ENCODE measurements around the gene RAD23A. TPM values are rescaled to one million over a fixed set of nuclear protein-coding genes. Genes with fewer than 3 reads are reported as not detected.

RAD23A gene
- total and polyA plus RNA-seq, 7 donors: 403 to 801 (median 567) TPM

DNA sequence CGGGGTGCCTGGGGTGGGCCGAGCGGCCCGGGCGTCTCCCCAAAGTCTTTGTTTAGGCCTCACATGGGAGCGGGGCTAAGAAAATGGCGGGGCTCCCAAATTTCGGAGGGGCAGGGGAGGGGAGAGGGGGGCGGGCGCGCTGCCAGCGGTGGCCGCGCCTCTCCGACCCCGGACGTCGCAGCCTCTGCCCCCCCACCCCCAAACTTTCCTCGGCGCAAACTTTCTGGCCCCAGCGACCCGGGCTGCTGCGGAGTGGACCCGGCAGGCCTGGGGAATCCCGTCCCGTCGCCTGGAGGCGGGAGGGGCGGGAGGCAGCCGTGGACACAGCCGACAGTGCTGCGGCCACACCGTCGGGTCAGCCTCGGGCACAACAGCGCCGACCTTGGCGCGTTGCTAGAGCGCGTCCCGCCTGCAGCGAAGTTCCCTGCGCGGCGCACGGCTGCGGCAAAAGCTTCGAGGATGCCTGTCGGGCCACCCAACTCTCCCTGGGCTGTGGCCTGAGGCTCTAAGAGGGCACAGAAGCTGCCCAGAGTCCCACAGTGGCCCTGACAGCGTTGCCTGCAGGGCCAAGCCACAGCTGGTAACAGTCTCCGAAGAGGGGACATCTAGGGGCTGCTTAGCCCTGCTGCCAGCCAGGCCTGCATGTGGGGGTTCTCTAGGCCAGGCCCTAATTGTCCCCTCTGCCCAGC lies 50.9 kb downstream of the RAD23A start:
- TF ChIP-seq, protein P1, sequence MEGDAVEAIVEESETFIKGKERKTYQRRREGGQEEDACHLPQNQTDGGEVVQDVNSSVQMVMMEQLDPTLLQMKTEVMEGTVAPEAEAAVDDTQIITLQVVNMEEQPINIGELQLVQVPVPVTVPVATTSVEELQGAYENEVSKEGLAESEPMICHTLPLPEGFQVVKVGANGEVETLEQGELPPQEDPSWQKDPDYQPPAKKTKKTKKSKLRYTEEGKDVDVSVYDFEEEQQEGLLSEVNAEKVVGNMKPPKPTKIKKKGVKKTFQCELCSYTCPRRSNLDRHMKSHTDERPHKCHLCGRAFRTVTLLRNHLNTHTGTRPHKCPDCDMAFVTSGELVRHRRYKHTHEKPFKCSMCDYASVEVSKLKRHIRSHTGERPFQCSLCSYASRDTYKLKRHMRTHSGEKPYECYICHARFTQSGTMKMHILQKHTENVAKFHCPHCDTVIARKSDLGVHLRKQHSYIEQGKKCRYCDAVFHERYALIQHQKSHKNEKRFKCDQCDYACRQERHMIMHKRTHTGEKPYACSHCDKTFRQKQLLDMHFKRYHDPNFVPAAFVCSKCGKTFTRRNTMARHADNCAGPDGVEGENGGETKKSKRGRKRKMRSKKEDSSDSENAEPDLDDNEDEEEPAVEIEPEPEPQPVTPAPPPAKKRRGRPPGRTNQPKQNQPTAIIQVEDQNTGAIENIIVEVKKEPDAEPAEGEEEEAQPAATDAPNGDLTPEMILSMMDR (IDR thresholded peaks at IDR 0.05): no peak
- Histone ChIP-seq H3K4me1 (peaks cover 44% of the 10 kb centered on the region), H3K36me3 (ENCODE audit: insufficient read depth in 1 of 2, low read depth in 1 of 2) (peaks cover 0 to 5% of the 10 kb centered on the region in 2 donors), H3K4me3 (peak overlapping the region; percentile 95), H3K9me3 (no peaks in the 10 kb centered on the region), H3K27me3 (ENCODE audit: insufficient read depth in 3 of 3, low read length in 2 of 3) (no peaks in the 10 kb centered on the region), H3K27ac (peak overlapping the region; percentile 99)
- ATAC-seq (peak; percentile 59 to 71 (median 68)), DNase-seq (peak in 1 of 2 donors; percentile 83)
- WGBS, 3 donors: 1 to 7% (median 3%) methylated on average over 38 to 52 of the region's 52 CpGs
- intact Hi-C loops (cut with DNase I): loop anchor here in 1 of 2 donors (2.0 to 5.0 kb wide), 2 partner anchors 22 to 36 kb away; no protein-coding TSS in a partner anchor

DNA sequence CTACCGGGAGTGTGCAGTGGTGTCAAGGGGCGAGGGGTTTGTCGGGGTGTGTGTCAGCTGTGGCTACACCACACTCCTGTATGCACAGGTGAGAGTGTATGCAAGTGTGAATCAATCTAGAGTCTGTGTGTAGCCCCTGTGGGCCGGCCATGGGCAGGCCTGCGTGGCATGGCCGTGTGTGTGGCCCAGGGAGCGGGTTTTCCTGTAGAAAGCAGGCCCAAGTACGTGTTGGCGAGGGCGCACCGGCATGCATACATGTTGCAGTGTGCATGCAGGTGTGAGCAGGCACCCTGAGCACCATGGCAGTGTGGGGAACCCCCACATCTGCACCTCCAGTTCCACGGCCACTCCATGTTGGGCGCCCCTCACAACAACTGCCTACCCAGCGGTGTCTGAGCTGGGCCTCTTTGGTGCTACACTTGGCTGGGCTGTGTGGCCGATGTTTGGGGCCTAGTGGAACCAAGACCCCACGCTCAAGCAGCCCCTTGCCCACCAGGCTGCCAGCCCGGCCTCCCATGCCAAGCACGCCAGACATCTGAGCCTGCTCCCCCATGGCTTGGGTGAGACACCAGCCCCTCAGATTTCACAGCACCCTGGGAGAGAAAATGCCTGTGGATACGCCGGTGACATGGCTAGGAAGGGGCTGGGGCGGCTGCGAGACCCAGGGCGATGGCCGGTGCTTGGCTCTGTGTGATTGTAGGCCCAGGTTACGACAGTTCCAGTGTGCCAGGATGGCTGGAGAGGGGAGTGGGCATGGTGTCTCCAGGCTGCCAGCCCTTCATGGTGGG lies 51.7 kb downstream of the RAD23A start:
- H3K4me1 ChIP-seq: peaks cover 46% of the 10 kb centered on the region
- 24 to 36% (median 36%) methylated on average over 24 to 25 of the region's 25 CpGs for WGBS, 3 donors
- intact Hi-C loops (cut with DNase I): loop anchor here in 1 of 2 donors (2.0 to 5.0 kb wide), 2 partner anchors 21 to 35 kb away; no protein-coding TSS in a partner anchor

DNA sequence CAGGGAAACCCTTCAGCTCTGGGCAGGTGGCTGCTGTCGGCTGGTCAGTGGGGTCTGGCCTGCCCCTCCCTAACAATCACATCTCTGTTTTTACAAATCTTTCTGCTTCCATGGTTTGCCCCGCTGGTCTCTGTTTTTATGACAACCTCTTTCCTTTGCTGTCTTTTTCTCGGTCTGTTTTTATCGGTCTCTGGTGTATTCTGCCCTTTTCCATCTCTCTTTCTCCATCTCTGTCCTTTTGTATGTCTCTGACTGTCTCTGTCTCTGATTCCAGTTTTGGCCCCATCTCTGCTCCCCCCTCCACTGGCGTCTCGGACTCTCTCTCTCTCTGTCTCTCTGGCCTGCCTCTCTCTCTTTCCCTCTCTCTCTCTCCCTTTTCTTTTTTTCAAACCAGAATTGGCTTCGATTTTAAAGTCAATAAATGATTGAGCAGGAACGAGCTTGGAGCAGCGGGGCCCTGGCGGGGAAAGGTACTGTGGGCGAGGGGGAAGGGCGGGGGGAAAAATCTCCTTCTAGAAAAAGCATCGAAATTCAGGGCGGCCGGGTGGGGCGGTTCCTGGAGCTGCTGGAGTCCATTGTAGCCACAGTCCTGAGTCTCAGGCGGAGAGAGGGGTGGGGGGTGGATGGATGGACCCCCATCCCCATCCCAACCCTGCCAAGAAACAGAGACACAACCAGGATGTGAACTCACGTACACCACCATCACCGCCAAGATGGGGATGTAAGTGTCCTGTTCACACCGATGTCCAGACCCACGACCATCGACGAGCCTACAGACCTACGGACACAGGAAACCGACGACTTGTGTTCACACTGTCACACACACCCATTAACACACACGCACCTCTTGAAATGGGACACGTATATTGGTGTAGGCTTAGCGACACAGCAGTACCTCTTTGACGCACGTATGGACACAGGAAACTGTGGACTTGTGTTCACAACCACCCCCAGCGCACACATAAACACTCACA lies 52.6 kb downstream of the RAD23A start:
- TF ChIP-seq, protein P1 (IDR thresholded peaks at IDR 0.05): no peak
- H3K4me1 ChIP-seq: peaks cover 50% of the 10 kb centered on the region
- H3K4me3 ChIP-seq: peak overlapping the region; percentile 95
- peak overlapping the region; percentile 99 for H3K27ac ChIP-seq
- H3K36me3 ChIP-seq (ENCODE audit: insufficient read depth in 1 of 2, low read depth in 1 of 2): peaks cover 0 to 5% of the 10 kb centered on the region in 2 donors
- intact Hi-C loops (cut with DNase I): loop anchor here (2.0 to 5.0 kb wide), 3 partner anchors 17 to 34 kb away; no protein-coding TSS in a partner anchor
- H3K9me3 ChIP-seq: no peaks in the 10 kb centered on the region
- DNase-seq: peak in 1 of 2 donors; percentile 50
- WGBS, 3 donors: 40 to 58% (median 43%) methylated on average over 32 of the region's 32 CpGs
- no peaks in the 10 kb centered on the region for H3K27me3 ChIP-seq (ENCODE audit: insufficient read depth in 3 of 3, low read length in 2 of 3)
- ATAC-seq: no peak

More for the DNA sequence above, 51.7 kb downstream of the RAD23A start:
- Histone ChIP-seq H3K9me3 (no peaks in the 10 kb centered on the region), H3K36me3 (ENCODE audit: insufficient read depth in 1 of 2, low read depth in 1 of 2) (peaks cover 0 to 5% of the 10 kb centered on the region in 2 donors), H3K4me3 (peak overlapping the region; percentile 95), H3K27ac (peak overlapping the region; percentile 99), H3K27me3 (ENCODE audit: insufficient read depth in 3 of 3, low read length in 2 of 3) (no peaks in the 10 kb centered on the region)
- DNase-seq: no peak
- TF ChIP-seq, protein P1 (IDR thresholded peaks at IDR 0.05): no peak
- no peak for ATAC-seq

DNA sequence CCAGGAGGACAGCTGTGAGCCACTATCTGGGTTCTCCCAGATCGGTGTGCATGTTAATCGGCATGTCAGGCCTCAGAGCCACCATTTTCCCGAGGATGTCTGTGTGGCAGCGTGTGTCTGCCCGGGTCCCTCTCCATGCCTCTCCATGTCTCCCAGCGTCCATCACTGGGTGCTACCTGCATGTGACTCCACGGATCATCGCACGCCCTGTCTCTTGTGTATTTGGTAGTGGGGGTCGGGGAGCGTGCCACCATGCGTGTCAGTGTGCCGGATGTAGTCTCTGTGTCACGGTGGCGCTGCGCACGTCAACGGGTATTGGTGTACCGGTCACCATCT lies 55.5 kb downstream of the RAD23A start:
- no peaks in the 10 kb centered on the region for H3K27me3 ChIP-seq (ENCODE audit: insufficient read depth in 3 of 3, low read length in 2 of 3)
- intact Hi-C loops (cut with DNase I): no loop called here
- WGBS, 3 donors: 14 to 48% (median 28%) methylated on average over 19 of the region's 19 CpGs
- TF ChIP-seq, protein P1 (IDR thresholded peaks at IDR 0.05): no peak
- peaks cover 0 to 5% of the 10 kb centered on the region in 2 donors for H3K36me3 ChIP-seq (ENCODE audit: insufficient read depth in 1 of 2, low read depth in 1 of 2)
- H3K27ac ChIP-seq: peak overlapping the region; percentile 99
- ATAC-seq (peak in 1 of 4 donors; percentile 7), DNase-seq (peak in 1 of 2 donors; percentile 56)
- no peaks in the 10 kb centered on the region for H3K9me3 ChIP-seq
- H3K4me1 ChIP-seq: peaks cover 78% of the 10 kb centered on the region
- H3K4me3 ChIP-seq: peak overlapping the region; percentile 60

Measured in psoas muscle (tissue), 8 donors.